K562 (cell line): ENCODE measurements around the gene WNK1. TPM values are rescaled to one million over a fixed set of nuclear protein-coding genes. Genes with fewer than 3 reads are reported as not detected.

Source experiments
- BMI1 ChIP-seq: fragments of 150-350 bp; IDR thresholded peaks from 2 replicates; pipeline ENCODE4 v1.6.1; 2014; ENCODE audit warnings: low read length
- CBX8 ChIP-seq: fragments of 200-600 bp; sonication (generic); IDR thresholded peaks from 2 replicates; pipeline ENCODE4 v1.6.1; 2012; ENCODE audit warnings: borderline replicate concordance, mixed run types, low read depth, mild to moderate bottlenecking, moderate library complexity, mixed read lengths, low read length, control low read depth, inconsistent platforms; ENCODE audit not compliant: poor library complexity, severe bottlenecking; ENCODE audit errors: extremely low read depth
- CTBP1 ChIP-seq: fragments of 450-650 bp; IDR thresholded peaks from 2 replicates; pipeline ENCODE4 v1.6.1; 2016; ENCODE audit warnings: borderline replicate concordance
- ELF2 ChIP-seq: fragments of 250-450 bp; sonication (Bioruptor Pico); IDR thresholded peaks from 2 replicates; pipeline ENCODE4 v1.5.0; 2021; ENCODE audit warnings: mild to moderate bottlenecking
- EP300 ChIP-seq: IDR thresholded peaks from 2 replicates; pipeline ENCODE4 v1.6.1; 2012; ENCODE audit warnings: low read length, improper control_type of control experiment
- IFI16 ChIP-seq: fragments of 250-450 bp; sonication (Bioruptor Pico); IDR thresholded peaks from 2 replicates; pipeline ENCODE4 v2.1.2; 2022; ENCODE audit warnings: mild to moderate bottlenecking, inconsistent platforms
- NRF1 ChIP-seq, 2 experiments: fragments of 450-650 bp; IDR thresholded peaks in 1 of 2; conservative IDR thresholded peaks in 1 of 2; 2 replicates each; pipeline ENCODE4 v1.6.1; 2014; ENCODE audit warnings: mild to moderate bottlenecking in 2 of 2
- PBX2 ChIP-seq, 2 experiments: IDR thresholded peaks in 1 of 2; conservative IDR thresholded peaks in 1 of 2; 2 replicates each; pipeline ENCODE4 v1.6.1; 2016; ENCODE audit warnings: low read depth in 2 of 2, mild to moderate bottlenecking in 1 of 2, missing compliant biosample characterization in 1 of 2, missing genetic modification characterization in 1 of 2, moderate library complexity in 1 of 2
- RBM22 ChIP-seq: fragments of 200-400 bp; formaldehyde crosslinking; IDR thresholded peaks from 2 replicates; pipeline ENCODE4 v1.6.1; 2018; ENCODE audit warnings: low read length, low read depth; ENCODE audit not compliant: poor library complexity, severe bottlenecking
- SMARCB1 ChIP-seq: IDR thresholded peaks from 2 replicates; pipeline ENCODE4 v1.6.1; 2011; ENCODE audit warnings: improper control_type of control experiment, low read depth; ENCODE audit not compliant: insufficient read length
- TBP ChIP-seq: optimal IDR thresholded peaks from 2 replicates; pipeline ENCODE3; 2011; ENCODE audit warnings: low read depth, low read length, improper control_type of control experiment
- ZNF140 ChIP-seq: fragments of 250-450 bp; sonication (Bioruptor Pico); IDR thresholded peaks from 2 replicates; pipeline ENCODE4 v1.8.0; 2021; ENCODE audit warnings: moderate library complexity, mild to moderate bottlenecking, inconsistent platforms
- ZNF212 ChIP-seq: fragments of 450-650 bp; formaldehyde crosslinking; IDR thresholded peaks from 2 replicates; pipeline ENCODE4 v1.4.0; 2020; ENCODE audit warnings: mild to moderate bottlenecking
- ZNF644 ChIP-seq: fragments of 200-800 bp; sonication (Bioruptor generic); IDR thresholded peaks from 2 replicates; pipeline ENCODE4 v1.6.1; 2016; ENCODE audit warnings: low read depth, missing genetic modification characterization, missing compliant biosample characterization
- ZNF75A ChIP-seq: fragments of 450-650 bp; formaldehyde crosslinking; IDR thresholded peaks from 2 replicates; pipeline ENCODE4 v1.4.0; 2020; ENCODE audit warnings: mild to moderate bottlenecking
- polyA plus RNA-seq, 8 experiments: library from polyadenylated mRNA; depleted of rRNA in 4 of 8; stranded (reverse) in 5 of 8; unstranded in 3 of 8; fragments of >200 nt; fragmentation: Nextera tagmentation in 2 of 8; fragmentation: Illumina TruSeq in 1 of 8; extraction: Ambion mirVana in 2 of 8; extraction: Trizol in 1 of 8; gene quantifications; 2 replicates each; pipeline versions ENCODE4 v1.2.1 to v1.2.3, GENCODE V29; 2011 to 2014; ENCODE audit warnings: inconsistent platforms in 1 of 8, missing spikeins in 1 of 8
- total RNA-seq, 7 experiments: library from RNA; depleted of rRNA in 6 of 7; stranded (reverse); fragments of >200 nt in 6 of 7; fragmentation: Illumina TruSeq in 2 of 7; extraction: Trizol in 2 of 7; gene quantifications; 2 replicates each; pipeline versions ENCODE4 v1.2.1 to v1.2.3, GENCODE V29; 2011 to 2021; ENCODE audit warnings: low replicate concordance in 1 of 7
- TF ChIP-seq, protein P1 (sequence below): fragments of 450-650 bp; formaldehyde crosslinking; IDR thresholded peaks from 2 replicates; pipeline ENCODE4 v1.4.0; 2020; ENCODE audit warnings: mild to moderate bottlenecking, moderate library complexity
- TF ChIP-seq, protein P2 (sequence below): fragments of 250-450 bp; sonication (Bioruptor Pico); IDR thresholded peaks from 2 replicates; pipeline ENCODE4 v1.8.0; 2022; ENCODE audit warnings: moderate library complexity, mild to moderate bottlenecking, inconsistent platforms
- TF ChIP-seq, protein P3 (sequence below): conservative IDR thresholded peaks from 2 replicates; pipeline ENCODE4 v1.6.1; 2011; ENCODE audit warnings: low read depth, mild to moderate bottlenecking, low read length; ENCODE audit not compliant: control insufficient read depth
- TF ChIP-seq, protein P4 (sequence below): fragments of 450-650 bp; IDR thresholded peaks from 2 replicates; pipeline ENCODE4 v1.6.1; 2016; ENCODE audit warnings: antibody characterized with exemption

Gene WNK1
- total and polyA plus RNA-seq, 9 of the 15 experiments (the other 6 are each of a cell fraction or from before 2014, with no cell fraction given) = 4.3 to 73.9 (median 31.0) TPM

GRCh38 chr12:751999-752694 is at the start of gene WNK1 (continued):
- TF ChIP-seq, protein P1, sequence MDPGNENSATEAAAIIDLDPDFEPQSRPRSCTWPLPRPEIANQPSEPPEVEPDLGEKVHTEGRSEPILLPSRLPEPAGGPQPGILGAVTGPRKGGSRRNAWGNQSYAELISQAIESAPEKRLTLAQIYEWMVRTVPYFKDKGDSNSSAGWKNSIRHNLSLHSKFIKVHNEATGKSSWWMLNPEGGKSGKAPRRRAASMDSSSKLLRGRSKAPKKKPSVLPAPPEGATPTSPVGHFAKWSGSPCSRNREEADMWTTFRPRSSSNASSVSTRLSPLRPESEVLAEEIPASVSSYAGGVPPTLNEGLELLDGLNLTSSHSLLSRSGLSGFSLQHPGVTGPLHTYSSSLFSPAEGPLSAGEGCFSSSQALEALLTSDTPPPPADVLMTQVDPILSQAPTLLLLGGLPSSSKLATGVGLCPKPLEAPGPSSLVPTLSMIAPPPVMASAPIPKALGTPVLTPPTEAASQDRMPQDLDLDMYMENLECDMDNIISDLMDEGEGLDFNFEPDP (CRISPR knock-in tag) = no peak
- TF ChIP-seq BMI1 = no peak
- TF ChIP-seq ZNF212 (CRISPR knock-in tag) = no peak
- TF ChIP-seq ZNF75A (CRISPR knock-in tag) = no peak
- peak; percentile 87; the same call in 1 of the 2 replicates for TF ChIP-seq ZNF644 (tag)
- TF ChIP-seq CBX8 = no peak
- no peak for TF ChIP-seq ZNF140 (CRISPR knock-in tag)
- TF ChIP-seq, protein P2, sequence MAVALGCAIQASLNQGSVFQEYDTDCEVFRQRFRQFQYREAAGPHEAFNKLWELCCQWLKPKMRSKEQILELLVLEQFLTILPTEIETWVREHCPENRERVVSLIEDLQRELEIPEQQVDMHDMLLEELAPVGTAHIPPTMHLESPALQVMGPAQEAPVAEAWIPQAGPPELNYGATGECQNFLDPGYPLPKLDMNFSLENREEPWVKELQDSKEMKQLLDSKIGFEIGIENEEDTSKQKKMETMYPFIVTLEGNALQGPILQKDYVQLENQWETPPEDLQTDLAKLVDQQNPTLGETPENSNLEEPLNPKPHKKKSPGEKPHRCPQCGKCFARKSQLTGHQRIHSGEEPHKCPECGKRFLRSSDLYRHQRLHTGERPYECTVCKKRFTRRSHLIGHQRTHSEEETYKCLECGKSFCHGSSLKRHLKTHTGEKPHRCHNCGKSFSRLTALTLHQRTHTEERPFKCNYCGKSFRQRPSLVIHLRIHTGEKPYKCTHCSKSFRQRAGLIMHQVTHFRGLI (CRISPR knock-in tag) = no peak
- no peak for TF ChIP-seq PBX2 (CRISPR knock-in tag; IDR thresholded peaks at IDR 0.05; ENCODE audit: low read depth)
- peak; percentile 63 for TF ChIP-seq PBX2 (tag; conservative IDR thresholded peaks at IDR 0.05; ENCODE audit: low read depth)
- TF ChIP-seq CTBP1 = no peak
- TF ChIP-seq SMARCB1 = no peak
- TF ChIP-seq ELF2 (CRISPR knock-in tag) = no peak
- TF ChIP-seq NRF1 (conservative IDR thresholded peaks at IDR 0.05 in 1 of 2, IDR thresholded peaks at IDR 0.05 in 1 of 2) = peak; percentile 76 to 80
- TF ChIP-seq EP300 = no peak
- TF ChIP-seq RBM22 = no peak
- TF ChIP-seq, protein P3, sequence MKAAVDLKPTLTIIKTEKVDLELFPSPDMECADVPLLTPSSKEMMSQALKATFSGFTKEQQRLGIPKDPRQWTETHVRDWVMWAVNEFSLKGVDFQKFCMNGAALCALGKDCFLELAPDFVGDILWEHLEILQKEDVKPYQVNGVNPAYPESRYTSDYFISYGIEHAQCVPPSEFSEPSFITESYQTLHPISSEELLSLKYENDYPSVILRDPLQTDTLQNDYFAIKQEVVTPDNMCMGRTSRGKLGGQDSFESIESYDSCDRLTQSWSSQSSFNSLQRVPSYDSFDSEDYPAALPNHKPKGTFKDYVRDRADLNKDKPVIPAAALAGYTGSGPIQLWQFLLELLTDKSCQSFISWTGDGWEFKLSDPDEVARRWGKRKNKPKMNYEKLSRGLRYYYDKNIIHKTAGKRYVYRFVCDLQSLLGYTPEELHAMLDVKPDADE = peak; percentile 97; the same call in 1 of the 2 replicates
- TF ChIP-seq, protein P4, sequence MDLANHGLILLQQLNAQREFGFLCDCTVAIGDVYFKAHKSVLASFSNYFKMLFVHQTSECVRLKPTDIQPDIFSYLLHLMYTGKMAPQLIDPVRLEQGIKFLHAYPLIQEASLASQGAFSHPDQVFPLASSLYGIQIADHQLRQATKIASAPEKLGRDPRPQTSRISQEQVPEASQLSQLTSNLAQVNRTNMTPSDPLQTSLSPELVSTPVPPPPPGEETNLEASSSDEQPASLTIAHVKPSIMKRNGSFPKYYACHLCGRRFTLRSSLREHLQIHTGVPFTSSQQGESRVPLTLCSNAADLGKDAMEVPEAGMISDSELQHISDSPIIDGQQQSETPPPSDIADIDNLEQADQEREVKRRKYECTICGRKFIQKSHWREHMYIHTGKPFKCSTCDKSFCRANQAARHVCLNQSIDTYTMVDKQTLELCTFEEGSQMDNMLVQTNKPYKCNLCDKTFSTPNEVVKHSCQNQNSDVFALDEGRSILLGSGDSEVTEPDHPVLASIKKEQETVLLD = no peak
- TF ChIP-seq IFI16 (CRISPR knock-in tag) = no peak
- TF ChIP-seq TBP = peak; percentile 92
